Activated T-cell treated with anti-CD3 and anti-CD28 coated beads, Interleukin-2, amount 50 U/mL, for 48 hours (primary cell): ENCODE measurements around the gene LINGO3.
A peak's percentile ranks its signal among the peaks of the same experiment; 100 is the strongest.

Experiments used
- DNase-seq, 2 experiments: peaks; one replicate each; pipeline ENCODE4 v3.0.0-alpha.2; 2020

Gene LINGO3

GRCh38 chr19:2326699-2327360, 18.9 kb upstream of the LINGO3 start:
- DNase-seq: no peak

- no peak for DNase-seq
Observed at GRCh38 chr19:2325281-2326046, 17.5 kb upstream of the LINGO3 start.

- DNase-seq: no peak
Observed at GRCh38 chr19:2324220-2324948, 16.4 kb upstream of the LINGO3 start.

GRCh38 chr19:2323707-2324106, 15.8 kb upstream of the LINGO3 start:
- DNase-seq: no peak

GRCh38 chr19:2321565-2322283, 13.8 kb upstream of the LINGO3 start:
- DNase-seq: no peak

- no peak for DNase-seq
Observed at GRCh38 chr19:2320939-2321338, 13.0 kb upstream of the LINGO3 start.

GRCh38 chr19:2320049-2320448, 12.1 kb upstream of the LINGO3 start:
- DNase-seq: no peak

- no peak for DNase-seq
Observed at GRCh38 chr19:2319551-2319950, 11.6 kb upstream of the LINGO3 start.

- no peak for DNase-seq
Observed at GRCh38 chr19:2318923-2319322, 11.0 kb upstream of the LINGO3 start.

- DNase-seq: no peak
Observed at GRCh38 chr19:2317756-2318155, 9.8 kb upstream of the LINGO3 start.

- DNase-seq: no peak
Observed at GRCh38 chr19:2317300-2317699, 9.3 kb upstream of the LINGO3 start.

- peak; percentile 47 to 54 for DNase-seq
Observed at GRCh38 chr19:2315818-2316353, 7.9 kb upstream of the LINGO3 start.

GRCh38 chr19:2315121-2315817, 7.3 kb upstream of the LINGO3 start:
- DNase-seq: no peak

- DNase-seq: no peak
Observed at GRCh38 chr19:2312820-2313501, 5.0 kb upstream of the LINGO3 start.

GRCh38 chr19:2311093-2311492, 3.1 kb upstream of the LINGO3 start:
- DNase-seq: no peak

GRCh38 chr19:2309734-2310362, 1.9 kb upstream of the LINGO3 start:
- no peak for DNase-seq

- no peak for DNase-seq
Observed at GRCh38 chr19:2307518-2308012, 389 bp downstream of the LINGO3 start.

GRCh38 chr19:2306971-2307370, 983 bp downstream of the LINGO3 start:
- DNase-seq: no peak

- no peak for DNase-seq
Observed at GRCh38 chr19:2306281-2306806, 1.6 kb downstream of the LINGO3 start.

- no peak for DNase-seq
Observed at GRCh38 chr19:2305452-2306280, 2.3 kb downstream of the LINGO3 start.
